B cell (primary cell): ENCODE data around the gene ARHGAP22. TPM values are rescaled to one million over a fixed set of nuclear protein-coding genes. Genes with fewer than 3 reads are reported as not detected.

Experiments
- ATAC-seq: fragments of 200-7000 bp; cut with Tn5 transposase; one replicate; pipeline ENCODE4 v1.10.0; 2021; ENCODE audit warnings: low read depth, mild to moderate bottlenecking, moderate number of reproducible peaks, moderate library complexity
- CTCF ChIA-PET: fragments of 350-600 bp; sonication (Branson Sonifier 250); formaldehyde crosslinking; loops from one replicate; lab custom pipeline; 2021; ENCODE audit warnings: antibody characterized with exemption, inconsistent platforms; lab: Charles Lee
- POLR2A ChIA-PET: fragments of 350-600 bp; sonication (Branson Sonifier 250); formaldehyde crosslinking; loops from one replicate; lab custom pipeline; 2021; ENCODE audit warnings: antibody characterized with exemption; lab: Charles Lee
- DNase-seq: peaks from one replicate; pipeline ENCODE4 v3.0.0; 2013
- H2AFZ ChIP-seq: 2 replicates; pipeline ENCODE4 v1.6.1; 2012; ENCODE audit warnings: mild to moderate bottlenecking, low read depth, low read length; ENCODE audit not compliant: insufficient read depth, poor library complexity, severe bottlenecking
- H3K27ac ChIP-seq, 2 donors: 1 replicate in 1 of 2; 2 replicates in 1 of 2; pipeline ENCODE4 v1.5.1; 2012 to 2013; ENCODE audit warnings: low read length in 2 of 2, mild to moderate bottlenecking in 2 of 2, moderate library complexity in 1 of 2
- H3K27me3 ChIP-seq, 4 experiments: fragments of 200-600 bp in 1 of 4; sonication (generic) in 1 of 4; replicated peaks in 1 of 4; 1 replicate in 2 of 4; 2 replicates in 2 of 4; pipeline versions ENCODE4 v1.6.1 to v1.7.0; 2013 to 2016; ENCODE audit warnings: low read length in 3 of 4, mild to moderate bottlenecking in 2 of 4, mixed read lengths in 1 of 4, moderate library complexity in 1 of 4; ENCODE audit not compliant: insufficient read depth in 4 of 4, control insufficient read depth in 3 of 4; ENCODE audit errors: control extremely low read depth in 1 of 4
- H3K36me3 ChIP-seq, 2 experiments: replicated peaks in 1 of 2; 1 replicate in 1 of 2; 2 replicates in 1 of 2; pipeline versions ENCODE4 v1.6.1 to v1.7.1; 2013; ENCODE audit warnings: low read length in 1 of 2; ENCODE audit not compliant: insufficient read depth in 2 of 2, control insufficient read depth in 1 of 2; ENCODE audit errors: control extremely low read depth in 1 of 2, extremely low read depth in 1 of 2
- H3K4me1 ChIP-seq, 2 donors: fragments of 200-600 bp in 1 of 2; sonication (generic) in 1 of 2; 1 replicate in 1 of 2; 2 replicates in 1 of 2; pipeline versions ENCODE4 v1.5.1 to v1.6.1; 2013 to 2017; ENCODE audit warnings: low read length in 2 of 2; ENCODE audit not compliant: control insufficient read depth in 2 of 2, insufficient read depth in 2 of 2
- H3K4me2 ChIP-seq: replicated peaks from 2 replicates; pipeline ENCODE3; 2012; ENCODE audit warnings: mild to moderate bottlenecking, low read depth, low read length; ENCODE audit not compliant: poor library complexity, severe bottlenecking
- H3K4me3 ChIP-seq, 5 experiments: fragments of 200-600 bp in 1 of 5; sonication (generic) in 1 of 5; 1 replicate in 3 of 5; 2 replicates in 2 of 5; pipeline versions ENCODE4 v1.5.1 to v1.7.0; 2011 to 2016; ENCODE audit warnings: low read length in 4 of 5, mild to moderate bottlenecking in 4 of 5, low read depth in 2 of 5, control low read depth in 1 of 5, moderate library complexity in 1 of 5; ENCODE audit not compliant: insufficient read depth in 1 of 5; ENCODE audit errors: control extremely low read depth in 1 of 5, extremely low read depth in 1 of 5
- H3K79me2 ChIP-seq: fragments of 200-600 bp; sonication (generic); one replicate; pipeline ENCODE4 v1.6.0; 2016; ENCODE audit warnings: low read length; ENCODE audit not compliant: control insufficient read depth, insufficient read depth
- H3K9ac ChIP-seq: fragments of 200-600 bp; sonication (generic); 2 replicates; pipeline ENCODE4 v1.6.1; 2017; ENCODE audit warnings: mild to moderate bottlenecking, low read length, moderate library complexity
- H3K9me3 ChIP-seq, 3 donors: one replicate each; pipeline versions ENCODE4 v1.6.1 to v1.7.1; 2013; ENCODE audit warnings: low read length in 2 of 3; ENCODE audit not compliant: control insufficient read depth in 2 of 3, insufficient read depth in 1 of 3; ENCODE audit errors: control extremely low read depth in 1 of 3
- H4K20me1 ChIP-seq: 2 replicates; pipeline ENCODE4 v1.6.0; 2012; ENCODE audit warnings: mild to moderate bottlenecking, low read length; ENCODE audit not compliant: insufficient read depth, control insufficient read depth, poor library complexity, severe bottlenecking
- H3K27ac Mint-ChIP-seq: one replicate; pipeline ENCODE4 v1.8.0; 2021; ENCODE audit warnings: mixed read lengths
- H3K27me3 Mint-ChIP-seq: one replicate; pipeline ENCODE4 v1.8.0; 2021; ENCODE audit warnings: mixed read lengths
- H3K4me1 Mint-ChIP-seq: one replicate; pipeline ENCODE4 v1.8.0; 2021; ENCODE audit warnings: mixed read lengths
- H3K4me3 Mint-ChIP-seq: one replicate; pipeline ENCODE4 v1.8.0; 2021; ENCODE audit warnings: mixed read lengths
- H3K9me3 Mint-ChIP-seq: one replicate; pipeline ENCODE4 v1.8.0; 2022; ENCODE audit warnings: mixed read lengths; ENCODE audit not compliant: insufficient read depth
- CTCF ChIP-seq: fragments of 200-600 bp; IDR thresholded peaks from one replicate; pipeline ENCODE4 v1.8.0; 2022; ENCODE audit warnings: antibody characterized with exemption, mild to moderate bottlenecking
- EZH2 ChIP-seq: IDR thresholded peaks from 2 replicates; pipeline ENCODE4 v1.6.1; 2012; ENCODE audit warnings: borderline replicate concordance, low read depth, mild to moderate bottlenecking, moderate library complexity, low read length; ENCODE audit not compliant: insufficient read depth, poor library complexity, severe bottlenecking
- WGBS: methylation state at CpG from one replicate; pipeline ENCODE4 v1.1.5; 2013; ENCODE audit warnings: missing lambda C conversion rate; ENCODE audit not compliant: insufficient coverage; 5-methylcytosine and 5-hydroxymethylcytosine counted together
- intact Hi-C: fragments of 100-400 bp; cut with micrococcal nuclease; formaldehyde crosslinking; loops from one replicate; pipeline ENCODE4 v1.10.0; 2022
- polyA plus RNA-seq: library from polyadenylated mRNA; depleted of rRNA; stranded (reverse); fragments of >200 nt; gene quantifications from 2 replicates; pipeline ENCODE4 v1.2.3, GENCODE V29; 2012
- total RNA-seq, 2 donors: library from RNA; stranded (reverse); fragments of 120-200 nt in 1 of 2; gene quantifications; 1 replicate in 1 of 2; 2 replicates in 1 of 2; pipeline versions ENCODE4 v1.2.3 to v1.2.4, GENCODE V29; 2013 to 2022

ARHGAP22 gene
- total and polyA plus RNA-seq, 2 donors (not counting 1 experiment from before 2014, with no cell fraction given), result 1.9 to 2.0 TPM

DNA sequence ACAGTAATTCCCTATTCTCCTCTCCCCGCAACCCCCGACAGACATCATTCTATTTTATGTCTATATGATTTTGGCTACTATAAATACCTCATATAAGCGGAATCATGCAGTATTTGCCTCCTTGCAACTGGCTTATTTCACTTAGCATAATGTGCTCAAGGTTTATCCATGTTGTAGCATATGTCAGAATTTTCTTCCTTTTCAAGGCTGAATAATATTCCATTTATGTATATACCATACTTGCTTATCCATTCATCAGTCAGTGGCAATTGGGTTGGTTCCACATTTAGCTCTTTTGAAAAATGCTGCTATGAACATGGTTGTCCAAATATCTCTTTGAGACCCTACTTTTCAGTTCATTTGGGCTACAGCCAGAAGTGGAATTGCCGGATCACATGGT is 191.9 kb downstream of the ARHGAP22 start:
- DNase-seq, result no peak
- Histone ChIP-seq H3K79me2 (no peaks in the 10 kb centered on the region), H4K20me1 (no peaks in the 10 kb centered on the region), H2AFZ (no peak overlapping the region), H3K9ac (no peak overlapping the region), H3K27me3 (no peaks in the 10 kb centered on the region), H3K4me3 (no peak overlapping the region), H3K4me1 (no peaks in the 10 kb centered on the region), H3K4me2 (no peak overlapping the region), H3K9me3 (peaks cover 0 to 8% (median 4%) of the 10 kb centered on the region in 3 donors), H3K36me3 (peaks cover 0 to 26% of the 10 kb centered on the region in 2 experiments), H3K27ac (no peak overlapping the region)
- intact Hi-C loops, result no loop called here
- CTCF ChIA-PET, result no interaction called here
- Mint-ChIP-seq H3K4me1 (no peaks in the 10 kb centered on the region), H3K27me3 (no peaks in the 10 kb centered on the region), H3K27ac (no peak overlapping the region), H3K9me3 (peaks cover 6% of the 10 kb centered on the region), H3K4me3 (no peak overlapping the region)
- POLR2A ChIA-PET, result no interaction called here
- 88% methylated on average over 1 of the region's 4 CpGs for WGBS
- TF ChIP-seq EZH2 (no peak), CTCF (no peak)
- ATAC-seq, result no peak

GRCh38 chr10:48412081-48412480 is 192.8 kb downstream of the ARHGAP22 start:
- H3K79me2 ChIP-seq, result no peaks in the 10 kb centered on the region
- H3K36me3 ChIP-seq, result peaks cover 0 to 27% of the 10 kb centered on the region in 2 experiments
- no peaks in the 10 kb centered on the region for H4K20me1 ChIP-seq
- no peak for DNase-seq
- intact Hi-C loops, result no loop called here
- 100% methylated on average over 2 of the region's 3 CpGs for WGBS
- H3K9ac ChIP-seq, result no peak overlapping the region
- no peak overlapping the region for H2AFZ ChIP-seq
- no peak overlapping the region for H3K4me3 Mint-ChIP-seq
- H3K27ac ChIP-seq, result no peak overlapping the region
- TF ChIP-seq CTCF (no peak), EZH2 (no peak)
- ChIA-PET CTCF (no interaction called here), POLR2A (no interaction called here)
- H3K9me3 Mint-ChIP-seq, result peaks cover 6% of the 10 kb centered on the region
- H3K27me3 ChIP-seq, result no peaks in the 10 kb centered on the region
- H3K9me3 ChIP-seq, result peaks cover 0 to 8% (median 4%) of the 10 kb centered on the region in 3 donors
- no peak for ATAC-seq
- H3K27me3 Mint-ChIP-seq, result no peaks in the 10 kb centered on the region
- no peaks in the 10 kb centered on the region for H3K4me1 Mint-ChIP-seq
- H3K4me3 ChIP-seq, result no peak overlapping the region
- H3K27ac Mint-ChIP-seq, result no peak overlapping the region
- no peaks in the 10 kb centered on the region for H3K4me1 ChIP-seq
- H3K4me2 ChIP-seq, result no peak overlapping the region
